CMK (cell line): ENCODE data around the gene ZSCAN10.

Experiments used
- DNase-seq: peaks from one replicate; pipeline ENCODE4 v3.0.0-alpha.2; 2010; ENCODE audit warnings: low read depth

The ZSCAN10 gene

DNA sequence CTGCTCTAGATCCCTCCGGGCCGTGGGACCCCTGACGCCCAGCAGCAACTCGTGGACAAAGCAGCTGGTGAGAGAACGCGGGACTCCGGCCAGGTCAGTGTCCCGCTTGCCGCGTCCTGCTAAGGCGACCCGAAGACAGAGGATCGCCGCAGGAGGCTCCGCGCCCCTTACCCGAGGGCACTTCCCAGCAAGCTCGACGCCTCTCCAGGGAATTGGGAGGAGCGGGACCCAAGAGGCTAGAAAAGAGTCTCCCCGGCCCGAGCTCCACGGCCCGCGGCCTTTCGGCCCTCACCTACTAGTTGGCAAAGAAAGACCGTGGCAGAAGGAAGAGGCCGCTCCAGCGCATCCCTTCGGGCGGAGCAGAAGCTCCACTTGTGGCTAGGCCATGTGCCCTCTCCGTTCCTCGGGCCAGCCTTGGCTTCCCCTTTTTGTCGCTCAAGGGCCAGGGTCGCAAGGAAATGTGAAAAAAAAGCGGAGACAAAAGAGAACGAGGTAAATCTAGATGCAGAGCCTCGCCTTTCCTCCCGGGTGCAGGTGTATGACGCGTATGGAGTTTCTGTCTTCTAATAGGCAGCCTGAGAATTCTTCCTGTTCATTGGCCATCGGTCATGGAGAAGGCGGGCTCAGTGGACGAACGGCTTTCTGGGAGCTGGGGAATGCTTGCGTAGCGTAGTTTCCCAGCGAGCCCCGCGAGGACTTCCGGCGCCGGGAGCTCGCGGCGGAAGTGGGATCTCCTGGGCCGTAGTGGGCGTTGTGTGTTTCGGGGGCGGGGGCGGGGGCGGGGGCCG, 35.4 kb upstream of the ZSCAN10 start, which contains the start of gene ZNF213:
Gene ZNF213, plus strand, starts transcription at position 692 of the 788 bp plus-strand sequence. CDS start 2,252 bp downstream, outside the sequence.
- DNase-seq: peak; percentile 97

DNA sequence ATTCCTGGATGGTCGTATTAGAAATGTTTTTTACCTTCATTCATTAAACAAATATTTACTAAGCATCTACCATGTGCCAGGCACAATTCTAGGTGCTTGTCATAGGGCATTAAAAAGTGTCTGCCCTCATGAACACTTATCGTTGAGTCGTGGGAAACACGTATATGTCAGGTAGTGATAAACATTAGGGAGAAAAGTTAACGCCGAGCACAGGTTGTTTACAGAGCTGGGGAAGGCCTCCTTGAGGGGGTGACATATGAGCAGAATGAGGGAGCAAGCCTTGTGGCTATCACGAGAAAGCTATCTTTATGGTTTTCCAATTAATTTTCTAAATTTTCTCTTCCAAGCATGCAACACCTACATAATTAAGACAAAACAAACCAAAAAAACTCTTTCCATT, 34.8 kb upstream of the ZSCAN10 start:
- DNase-seq: no peak

DNA sequence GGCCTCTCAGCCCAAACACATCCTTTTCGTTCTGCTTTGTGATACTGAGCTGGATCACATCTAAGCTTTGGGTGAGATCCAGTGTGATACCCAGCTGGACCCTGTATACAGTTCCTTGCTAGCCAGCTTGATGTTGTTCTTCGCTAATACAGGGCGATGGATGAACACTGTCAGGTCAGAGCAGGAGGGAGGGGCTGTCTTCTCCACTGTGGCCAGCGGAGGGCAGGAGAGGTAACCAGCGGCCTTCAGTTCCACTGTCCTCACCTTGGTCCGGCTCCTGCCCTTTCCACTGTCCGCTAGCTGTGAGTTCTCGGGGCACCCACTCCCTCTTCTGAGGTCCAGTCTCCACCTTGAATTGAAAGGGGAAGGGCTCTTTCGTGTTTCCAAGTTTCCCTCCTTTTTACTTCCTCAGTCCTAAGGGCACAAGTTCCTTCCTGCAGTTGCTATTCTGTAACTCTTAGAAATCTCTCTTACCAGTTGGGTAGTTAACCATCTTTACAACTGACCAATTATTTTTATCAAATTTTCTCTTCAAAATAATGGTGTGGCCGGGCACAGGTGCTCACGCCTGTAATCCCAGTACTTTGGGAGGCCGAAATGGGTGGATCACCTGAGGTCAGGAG, 32.8 kb upstream of the ZSCAN10 start:
- DNase-seq: no peak

DNA sequence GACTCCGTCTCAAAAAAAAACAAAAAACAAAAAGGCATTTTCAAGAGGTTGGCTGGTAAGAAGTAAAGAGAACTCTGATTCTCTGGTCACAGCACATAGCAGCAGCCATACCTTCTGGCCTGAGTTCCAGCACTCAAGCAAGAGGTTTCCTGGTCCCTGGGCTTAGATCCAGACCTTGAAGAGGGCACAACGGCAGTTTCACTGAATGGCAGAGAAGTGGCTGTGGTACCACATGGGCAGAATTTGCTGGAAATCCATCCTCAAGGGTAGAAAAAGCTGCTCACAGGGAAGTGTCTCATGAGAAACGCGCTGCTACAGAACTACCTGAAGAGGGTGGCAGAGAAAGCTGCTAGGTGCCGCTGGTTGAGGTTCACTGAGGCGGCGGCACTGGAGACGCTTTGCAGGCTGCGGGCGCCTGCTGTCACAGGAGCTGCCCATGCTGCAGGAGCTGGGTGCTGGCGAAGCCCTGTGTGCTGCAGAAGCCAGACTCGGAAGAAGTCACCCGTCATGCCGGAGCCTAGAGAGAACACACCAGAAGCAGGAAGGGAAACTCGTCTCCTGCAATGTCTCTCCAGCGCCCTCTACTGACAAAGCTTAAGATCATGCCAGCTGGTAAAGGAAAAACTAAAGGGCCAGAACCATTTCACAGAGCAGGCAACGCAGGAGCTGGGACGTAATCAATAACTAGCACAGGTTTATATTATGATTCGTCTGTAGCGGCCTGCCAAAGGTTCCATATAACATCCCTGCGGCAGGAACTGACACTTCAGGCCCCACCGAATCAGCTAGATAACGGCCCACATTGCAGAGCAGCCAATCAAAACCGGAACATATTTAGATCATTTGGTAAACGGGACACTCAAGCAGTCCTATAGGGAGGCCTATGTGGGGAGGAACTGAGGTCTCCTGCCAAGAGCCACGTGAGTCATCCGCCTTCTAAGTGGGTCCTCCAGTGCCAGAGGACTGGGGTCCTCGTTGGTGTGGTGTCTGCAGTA, 30.3 kb upstream of the ZSCAN10 start:
- peak; percentile 84 for DNase-seq

DNA sequence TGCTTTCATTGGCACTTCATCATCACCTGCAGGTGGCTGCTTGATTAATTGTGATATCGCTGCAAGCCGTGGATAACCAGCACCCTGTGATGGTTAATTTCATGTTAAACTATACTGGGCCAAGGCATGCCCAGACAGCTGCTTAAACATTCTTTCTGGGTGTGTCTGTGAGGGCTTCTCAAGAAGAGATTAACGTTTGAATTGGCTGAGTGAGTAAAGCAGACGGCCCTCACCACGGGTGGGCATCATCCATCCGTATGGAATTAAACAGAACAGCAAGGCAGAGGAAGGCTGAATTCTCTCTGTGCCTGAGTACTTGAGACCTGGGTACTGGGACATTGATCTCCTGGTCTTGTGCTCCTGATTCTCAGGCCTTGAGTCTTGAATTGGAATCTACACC, 28.7 kb upstream of the ZSCAN10 start:
- DNase-seq: no peak

DNA sequence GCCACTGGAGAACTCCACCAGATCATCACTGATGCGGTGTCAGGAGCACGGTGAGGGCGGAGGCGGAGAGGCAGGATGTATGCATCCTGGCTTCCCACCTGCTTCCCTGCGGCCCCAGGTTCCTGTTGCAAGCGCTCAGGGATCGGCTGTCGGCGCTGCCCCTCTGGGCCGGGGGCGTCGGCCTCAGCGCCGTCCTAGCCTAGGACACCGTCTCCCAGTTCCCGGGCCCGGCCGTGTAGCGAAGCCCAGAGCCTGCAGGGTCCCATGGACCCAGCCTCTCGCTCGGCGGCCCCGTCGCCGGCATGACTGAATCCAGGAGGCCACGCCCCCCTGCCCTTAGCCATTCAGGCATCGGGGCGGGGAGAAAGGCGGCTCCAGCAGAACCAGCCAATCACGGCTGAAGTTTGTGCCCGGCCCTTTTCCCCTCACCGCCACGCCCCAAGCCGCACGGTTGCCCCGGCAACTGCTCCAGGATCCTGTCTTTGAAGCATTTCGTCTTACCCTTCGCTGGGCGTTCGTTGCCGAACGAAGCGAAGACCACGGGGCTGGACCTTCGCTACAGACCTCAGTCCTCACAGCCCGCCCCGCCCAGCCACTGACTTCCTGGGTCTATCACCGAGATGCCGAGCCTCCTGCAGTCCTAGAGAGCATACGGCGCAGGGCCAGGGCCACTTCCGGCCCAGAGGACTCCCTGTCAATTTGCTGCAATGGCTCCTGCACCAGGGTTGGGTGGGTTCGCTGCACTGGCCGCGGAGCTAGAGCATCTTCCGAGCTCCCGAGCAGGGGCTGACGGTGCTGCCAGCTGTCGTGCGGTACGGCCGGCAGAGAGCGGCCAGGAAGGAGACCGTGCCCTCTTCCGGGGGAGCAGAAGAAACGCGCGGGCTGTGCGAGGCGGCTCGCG, 25.1 kb upstream of the ZSCAN10 start:
- DNase-seq: peak; percentile 87

DNA sequence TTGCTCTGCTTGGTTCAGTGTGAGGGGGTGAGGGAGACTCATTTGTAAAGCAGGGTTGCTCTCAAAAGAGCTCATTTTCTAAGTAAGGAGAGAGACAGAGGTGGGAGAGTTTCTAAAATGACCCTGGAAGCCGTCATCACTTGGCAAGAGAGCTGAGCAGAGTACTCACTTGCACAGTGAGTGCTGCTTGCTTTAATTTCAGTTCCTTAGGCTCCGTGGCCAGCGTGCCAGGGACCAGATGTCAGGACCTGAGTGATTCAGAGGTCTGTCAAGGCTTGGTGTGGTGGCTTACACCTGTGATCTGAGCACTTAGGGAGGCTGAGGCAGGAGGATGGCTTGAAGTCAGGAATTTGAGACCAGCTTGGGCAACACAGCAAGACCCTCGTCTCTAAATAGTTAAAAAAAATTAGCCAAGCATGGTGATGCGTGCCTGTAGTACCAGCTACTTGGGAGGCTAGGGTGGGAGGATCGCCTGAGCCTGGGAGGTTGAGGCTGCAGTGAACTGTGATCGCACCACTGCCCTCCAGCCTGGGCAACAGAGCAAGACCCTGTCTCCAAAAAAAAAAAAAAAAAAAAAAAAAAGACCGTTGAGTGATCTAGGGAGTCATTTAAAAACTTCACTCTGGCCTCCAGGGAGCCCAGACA, 24.0 kb upstream of the ZSCAN10 start:
- DNase-seq: no peak

DNA sequence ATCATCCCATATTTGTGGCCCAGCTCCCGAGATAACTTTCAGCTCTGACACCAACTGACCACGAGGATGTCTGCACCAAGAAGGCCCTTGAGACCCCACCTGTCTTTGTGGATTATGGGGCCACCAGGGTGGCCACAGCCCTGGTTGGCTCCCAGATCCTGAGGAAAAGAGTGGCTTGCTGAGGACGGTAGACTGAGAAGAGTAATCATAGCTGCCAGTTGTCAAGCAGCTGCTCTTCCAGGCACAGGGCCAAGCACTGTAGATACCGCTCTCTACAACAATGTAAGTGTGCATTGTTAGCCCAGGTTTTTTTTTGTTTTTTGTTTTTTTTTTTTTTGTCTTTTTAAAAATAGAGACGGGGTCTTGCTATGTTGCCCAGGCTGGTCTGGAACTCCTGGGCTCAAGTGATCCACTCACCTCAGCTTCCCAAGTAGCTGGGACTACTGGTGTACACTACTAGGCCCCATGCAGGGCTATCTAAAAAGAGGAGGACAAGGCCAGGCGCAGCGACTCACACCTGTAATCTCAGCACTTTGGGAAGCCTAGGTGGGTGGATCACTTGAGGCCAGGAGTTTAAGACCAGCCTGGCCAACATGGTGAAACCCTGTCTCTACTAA, 22.9 kb upstream of the ZSCAN10 start:
- no peak for DNase-seq

DNA sequence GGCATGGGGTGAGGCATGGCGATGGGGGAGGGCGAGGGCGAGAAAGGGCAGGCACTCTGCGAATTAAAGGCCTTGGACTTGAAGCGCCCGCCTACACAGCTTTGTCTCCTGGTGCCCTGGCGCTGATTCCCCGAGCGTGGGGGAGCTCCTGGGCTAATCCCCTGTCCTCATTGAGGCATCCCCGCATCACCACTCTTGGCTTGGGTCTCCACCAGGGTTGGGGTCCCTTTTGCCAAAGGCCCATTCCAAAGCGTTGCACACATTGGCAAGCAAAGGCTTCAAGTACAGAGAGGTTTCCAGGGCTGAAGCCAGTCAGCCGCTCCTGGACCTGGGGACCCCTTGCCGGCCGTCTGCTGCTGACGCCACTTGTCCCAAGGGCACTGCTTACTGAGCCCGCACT, 21.3 kb upstream of the ZSCAN10 start:
- DNase-seq: no peak

DNA sequence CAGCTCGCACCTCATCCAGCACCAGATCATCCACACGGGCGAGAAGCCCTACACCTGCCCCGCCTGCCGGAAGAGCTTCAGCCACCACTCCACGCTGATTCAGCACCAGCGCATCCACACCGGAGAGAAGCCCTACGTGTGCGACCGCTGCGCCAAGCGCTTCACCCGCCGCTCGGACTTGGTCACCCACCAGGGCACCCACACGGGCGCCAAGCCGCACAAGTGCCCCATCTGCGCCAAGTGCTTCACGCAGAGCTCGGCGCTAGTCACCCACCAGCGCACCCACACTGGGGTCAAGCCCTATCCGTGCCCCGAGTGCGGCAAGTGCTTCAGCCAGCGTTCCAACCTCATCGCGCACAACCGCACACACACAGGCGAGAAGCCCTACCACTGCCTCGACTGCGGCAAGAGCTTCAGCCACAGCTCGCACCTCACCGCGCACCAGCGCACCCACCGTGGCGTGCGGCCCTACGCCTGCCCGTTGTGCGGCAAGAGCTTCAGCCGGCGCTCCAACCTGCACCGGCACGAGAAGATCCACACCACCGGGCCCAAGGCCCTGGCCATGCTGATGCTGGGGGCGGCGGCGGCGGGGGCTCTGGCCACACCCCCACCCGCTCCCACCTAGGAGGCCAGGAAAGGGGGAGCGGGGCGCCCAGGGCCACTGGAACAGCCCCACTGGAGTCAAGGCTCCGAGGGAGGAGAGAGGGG, 20.8 kb upstream of the ZSCAN10 start:
- no peak for DNase-seq

DNA sequence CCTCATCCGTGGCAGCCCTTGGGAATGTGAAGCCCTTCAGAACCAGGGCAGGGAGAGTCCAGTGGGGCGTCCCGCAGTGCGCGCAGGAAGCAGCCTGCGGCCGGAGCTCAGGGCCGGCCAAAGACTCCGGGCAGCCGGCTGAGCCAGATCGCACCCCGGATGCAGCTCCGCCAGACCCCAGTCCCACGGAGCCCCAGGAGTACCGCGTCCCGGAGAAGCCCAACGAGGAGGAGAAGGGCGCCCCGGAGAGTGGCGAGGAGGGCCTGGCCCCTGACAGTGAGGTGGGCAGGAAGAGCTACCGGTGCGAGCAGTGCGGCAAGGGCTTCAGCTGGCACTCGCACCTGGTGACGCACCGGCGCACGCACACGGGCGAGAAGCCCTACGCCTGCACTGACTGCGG, 20.2 kb upstream of the ZSCAN10 start:
- no peak for DNase-seq

DNA sequence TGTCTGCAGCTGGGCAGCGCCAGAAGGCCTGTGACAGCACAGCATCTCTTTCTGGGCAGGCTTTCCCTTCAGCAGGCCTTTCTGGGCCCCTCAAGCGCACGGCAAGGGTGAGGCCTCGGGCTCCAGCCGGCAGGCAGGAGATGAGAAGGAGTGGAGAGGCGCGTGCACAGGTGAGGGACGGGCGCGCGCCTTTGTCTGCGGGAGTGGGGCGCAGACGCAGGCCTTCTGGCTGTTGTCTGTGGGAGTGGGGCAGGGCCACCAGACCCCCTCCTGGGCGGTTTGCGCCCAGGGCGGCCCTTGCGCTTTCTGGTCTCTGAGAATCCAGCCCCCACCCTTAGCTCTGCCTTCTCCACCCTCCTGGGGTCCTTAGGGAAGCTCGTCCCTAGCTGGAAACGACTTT, 19.8 kb upstream of the ZSCAN10 start:
- no peak for DNase-seq

DNA sequence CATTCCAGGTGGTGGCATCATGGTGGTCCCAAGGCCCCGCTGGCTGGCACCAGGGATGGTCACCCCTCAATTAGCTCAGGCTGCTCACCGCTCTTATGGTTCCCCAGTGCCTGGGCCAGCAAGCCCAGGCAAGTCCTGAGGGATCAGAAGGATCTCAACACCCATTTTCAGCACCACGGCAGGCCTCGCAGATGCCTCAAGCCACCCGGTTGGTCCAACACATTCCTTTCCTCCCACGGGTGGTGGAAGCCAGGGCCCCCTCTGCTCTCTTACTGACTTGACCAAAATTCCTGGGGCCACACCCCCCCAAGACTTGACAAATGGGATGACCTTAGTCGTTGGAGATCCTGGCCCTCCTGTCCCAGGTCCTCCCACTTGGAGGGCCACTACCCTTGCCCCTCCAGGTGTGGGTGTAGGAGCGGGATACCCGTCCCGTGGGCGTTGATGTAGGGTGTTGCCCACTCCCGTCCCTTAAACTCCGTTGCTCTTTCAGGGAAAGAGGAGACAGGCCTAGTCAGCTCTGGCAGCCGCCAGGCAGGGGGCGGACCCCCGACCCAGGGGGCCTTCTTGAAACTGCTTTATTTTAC, 19.2 kb upstream of the ZSCAN10 start:
- DNase-seq: no peak

DNA sequence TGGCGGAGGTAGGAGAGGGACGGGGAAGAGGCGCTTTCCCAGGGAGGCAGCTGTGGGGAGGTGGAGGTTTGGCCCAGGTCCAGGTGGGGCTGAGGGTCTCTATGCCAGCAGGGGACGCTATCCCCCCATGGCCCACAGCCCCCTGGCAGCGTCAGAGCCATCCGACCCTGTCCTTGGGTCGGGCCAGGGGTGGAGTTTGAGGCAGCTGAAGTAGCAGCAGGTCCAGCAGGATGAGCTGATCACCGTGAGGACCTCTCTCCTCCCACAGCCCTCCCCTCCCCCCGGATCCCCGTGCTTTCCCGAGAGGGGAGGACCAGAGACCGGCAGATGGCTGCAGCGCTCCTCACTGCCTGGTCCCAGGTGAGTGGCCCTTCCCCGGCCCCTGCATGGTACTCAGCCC, 16.5 kb upstream of the ZSCAN10 start:
- DNase-seq: no peak

DNA sequence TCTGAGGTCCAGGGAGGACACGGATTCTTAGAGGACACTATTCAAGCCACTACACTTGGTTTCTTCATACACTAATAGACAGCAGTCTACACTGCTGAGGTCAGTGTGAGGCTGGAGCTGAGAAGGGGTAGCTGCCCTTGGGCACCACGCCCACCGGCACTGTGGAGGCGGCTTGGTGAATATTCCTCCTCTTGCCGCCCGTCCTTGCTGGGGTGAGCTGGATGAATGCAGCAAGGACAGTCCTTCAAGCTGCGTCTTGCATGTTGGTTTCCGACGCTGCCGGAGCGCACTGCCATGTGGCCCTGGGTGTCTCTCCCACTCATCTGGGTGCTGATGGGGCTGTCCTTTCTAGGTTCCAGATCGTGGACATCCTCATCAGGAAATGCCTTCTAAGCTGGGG, 15.9 kb upstream of the ZSCAN10 start:
- DNase-seq: no peak

DNA sequence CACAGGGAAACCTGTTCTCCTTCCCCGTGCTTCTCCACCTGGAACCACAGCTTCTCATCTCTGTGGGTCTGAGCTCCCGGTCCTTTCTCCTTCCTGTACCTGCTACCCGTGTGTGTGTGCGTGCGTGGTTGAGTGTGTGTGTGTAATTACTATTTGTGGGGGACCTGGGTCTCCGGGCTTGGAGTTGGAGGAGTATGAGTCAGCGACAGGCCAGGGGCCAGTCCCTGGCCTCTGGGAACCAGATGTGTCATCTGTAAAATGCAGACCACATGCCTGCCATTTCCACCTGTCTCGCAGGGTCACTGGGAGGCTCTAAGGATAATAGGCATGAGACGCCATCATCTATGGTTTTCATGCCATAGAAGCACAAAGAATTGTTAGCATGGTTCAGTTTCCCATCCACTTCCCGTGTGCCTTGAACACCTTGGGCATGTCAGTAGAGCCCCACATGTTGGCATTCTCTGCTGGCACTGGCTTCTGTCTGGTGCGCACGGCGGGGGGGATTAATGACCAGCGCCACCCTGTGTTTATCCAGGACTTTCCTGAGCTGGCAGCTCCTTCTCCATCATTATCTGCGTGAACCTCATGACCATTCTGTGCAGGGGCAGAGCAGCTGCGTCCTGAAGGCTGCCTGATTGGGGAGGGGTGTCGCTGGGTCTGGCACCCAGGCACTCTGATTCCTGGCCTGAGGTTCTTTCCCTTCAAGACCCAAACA, 14.8 kb upstream of the ZSCAN10 start:
- no peak for DNase-seq

DNA sequence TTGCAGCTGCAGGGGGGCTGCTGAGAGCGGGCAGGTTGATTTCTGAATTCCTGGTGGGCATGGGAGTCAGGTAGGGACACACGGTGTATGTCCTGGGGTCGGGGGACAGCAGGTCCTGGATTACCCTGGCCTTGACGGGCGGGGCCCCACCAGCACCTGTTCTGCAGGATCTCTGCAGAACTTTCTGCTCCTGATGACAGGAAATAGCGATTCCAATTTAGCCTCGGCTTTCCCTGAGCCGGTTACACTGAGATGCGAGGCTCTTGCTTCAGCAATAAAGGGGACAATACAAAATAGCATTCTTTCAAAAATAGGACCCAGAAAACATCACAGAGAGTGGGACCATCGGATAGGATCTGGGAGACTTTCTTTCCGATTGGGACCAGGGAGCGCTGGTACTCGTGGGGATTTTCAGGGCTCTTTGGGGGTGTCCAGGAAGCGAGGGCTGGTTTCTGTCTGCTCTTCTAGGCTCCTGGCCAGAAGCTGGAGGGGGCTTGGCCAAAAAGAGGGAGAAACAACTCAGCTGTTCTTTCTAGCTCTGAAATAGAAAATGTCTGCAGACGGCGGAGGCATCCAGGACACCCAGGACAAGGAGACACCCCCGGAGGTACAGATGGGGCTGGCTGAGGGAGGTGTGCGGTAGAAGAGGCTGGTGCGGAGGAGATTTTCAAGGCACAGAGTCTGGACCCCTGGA, 13.9 kb upstream of the ZSCAN10 start:
- DNase-seq: no peak
